GM18507 (cell line): ENCODE measurements around the gene HECW1.
"Not testable (repeated sequence)": the region's sequence is repeated elsewhere in the genome, so short reads cannot be mapped to it uniquely, and the experiment has no call there.

Experiments
- DNase-seq: peaks from one replicate; pipeline ENCODE4 v3.0.0; 2011; ENCODE audit warnings: low read depth; ENCODE audit not compliant: insufficient read length; ENCODE audit errors: extremely low spot score
- FAIRE-seq: peaks from 2 replicates; lab custom pipeline; 2011; peaks lifted over from hg19 to GRCh38; lab: Jason Lieb, UNC

HECW1 gene

DNA sequence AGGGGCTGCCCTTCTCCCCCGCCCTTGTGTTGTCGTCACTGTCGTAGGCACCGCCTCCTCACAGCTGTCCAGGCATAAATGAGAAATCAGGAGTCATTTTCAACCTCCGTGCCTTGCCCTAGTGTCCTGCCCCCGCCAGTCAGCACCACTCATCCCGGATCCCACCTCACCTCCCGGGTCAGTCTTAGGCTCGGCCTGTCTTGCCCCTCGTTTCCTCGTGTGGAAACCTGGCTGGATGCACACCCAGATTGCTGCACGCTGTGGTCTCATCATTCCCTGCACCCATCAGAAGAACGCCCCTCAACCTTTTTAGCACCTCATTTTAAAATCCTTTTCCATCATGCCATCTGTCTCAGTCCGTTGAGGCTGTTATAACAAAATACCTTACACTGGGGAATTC lies 213.1 kb downstream of the HECW1 start:
- FAIRE-seq: no peak
- no peak for DNase-seq

DNA sequence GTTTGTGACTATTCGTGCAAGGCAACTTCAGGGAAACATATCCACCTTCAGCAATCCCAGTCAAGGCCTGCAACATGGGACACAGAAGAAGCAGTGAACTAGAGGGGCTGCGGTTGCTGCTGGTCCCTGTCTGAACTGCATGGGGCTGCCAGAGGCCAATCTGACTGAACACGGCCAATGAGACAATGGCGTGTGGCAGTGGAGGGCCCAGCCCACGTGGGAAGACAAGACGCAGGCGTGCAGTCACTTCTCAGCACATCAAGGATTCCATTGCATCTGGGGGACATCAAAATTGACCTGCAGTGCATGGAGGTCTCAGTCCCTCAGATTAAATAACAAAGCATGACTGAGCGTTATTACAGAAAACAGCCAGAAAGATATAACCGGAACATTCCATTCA lies 215.9 kb downstream of the HECW1 start:
- DNase-seq (no peak), FAIRE-seq (no peak)

- DNase-seq (no peak), FAIRE-seq (no peak)
Observed at GRCh38 chr7:43328785-43329380, 216.4 kb downstream of the HECW1 start.

DNA sequence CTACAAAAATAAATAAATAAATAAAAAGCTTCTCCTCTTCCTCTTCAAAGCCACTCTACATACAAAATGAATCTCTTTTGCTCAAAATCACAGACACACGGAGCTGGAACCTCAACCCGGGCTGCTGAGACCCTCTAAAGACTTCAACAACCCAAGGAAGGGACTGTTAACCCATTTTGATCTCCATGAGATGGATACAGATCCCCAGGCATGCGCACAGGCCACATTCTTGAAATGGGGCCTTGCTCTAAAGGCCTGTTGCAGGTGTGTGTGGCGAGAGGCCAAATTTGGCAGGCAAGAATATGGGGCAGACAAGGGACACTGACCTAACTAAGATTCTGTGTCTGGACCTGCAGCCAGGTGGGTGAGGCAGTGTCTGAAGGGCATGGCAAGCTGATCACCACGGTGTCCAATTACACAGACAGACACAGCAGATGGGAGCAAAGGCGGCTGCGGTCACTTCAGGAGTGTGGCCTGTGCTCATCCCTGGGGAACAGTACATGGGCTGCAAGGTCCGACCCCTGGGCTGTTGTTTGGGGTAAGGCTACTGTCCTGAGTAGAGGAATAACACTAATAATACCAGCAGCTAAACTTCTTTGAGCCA lies 219.8 kb downstream of the HECW1 start:
- FAIRE-seq (no peak), DNase-seq (no peak)

DNA sequence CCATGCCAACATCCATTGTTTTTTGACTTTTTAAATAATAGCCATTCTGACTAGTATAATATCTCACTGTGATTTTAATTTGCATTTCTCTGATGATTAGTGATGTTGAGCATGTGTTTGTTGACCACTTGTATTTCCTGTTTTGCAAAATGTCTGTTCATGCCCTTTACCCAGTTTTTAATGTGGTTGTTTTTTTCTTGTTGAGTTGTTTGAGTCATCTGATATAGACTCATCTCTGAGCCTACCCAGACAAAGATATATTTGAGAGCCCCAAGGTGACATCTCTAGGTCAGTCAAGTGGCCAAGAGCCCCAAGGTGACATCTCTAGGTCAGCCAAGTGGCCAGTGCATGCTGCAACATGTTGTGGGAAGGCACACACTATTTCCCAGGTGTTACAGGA lies 224.7 kb downstream of the HECW1 start:
- DNase-seq (no peak), FAIRE-seq (no peak)

GRCh38 chr7:43337811-43338210 lies 225.4 kb downstream of the HECW1 start:
- FAIRE-seq: no peak
- DNase-seq: no peak

GRCh38 chr7:43341132-43341531 lies 228.7 kb downstream of the HECW1 start:
- no peak for DNase-seq
- no peak for FAIRE-seq

DNA sequence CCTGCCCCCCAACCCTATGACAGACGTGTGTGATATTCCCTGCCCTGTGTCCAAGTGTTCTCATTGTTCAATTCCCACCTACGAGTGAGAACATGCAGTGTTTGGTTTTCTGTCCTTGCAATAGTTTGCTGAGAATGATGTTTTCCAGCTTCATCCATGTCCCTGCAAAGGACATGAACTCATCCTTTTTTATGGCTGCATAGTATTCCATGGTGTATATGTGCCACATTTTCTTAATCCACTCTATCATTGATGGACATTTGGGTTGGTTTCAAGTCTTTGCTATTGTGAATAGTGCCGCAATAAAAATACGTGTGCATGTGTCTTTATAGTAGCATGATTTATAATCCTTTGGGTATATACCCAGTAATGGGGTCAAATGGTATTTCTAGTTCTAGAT lies 231.0 kb downstream of the HECW1 start:
- FAIRE-seq, DNase-seq: not testable (repeated sequence)

DNA sequence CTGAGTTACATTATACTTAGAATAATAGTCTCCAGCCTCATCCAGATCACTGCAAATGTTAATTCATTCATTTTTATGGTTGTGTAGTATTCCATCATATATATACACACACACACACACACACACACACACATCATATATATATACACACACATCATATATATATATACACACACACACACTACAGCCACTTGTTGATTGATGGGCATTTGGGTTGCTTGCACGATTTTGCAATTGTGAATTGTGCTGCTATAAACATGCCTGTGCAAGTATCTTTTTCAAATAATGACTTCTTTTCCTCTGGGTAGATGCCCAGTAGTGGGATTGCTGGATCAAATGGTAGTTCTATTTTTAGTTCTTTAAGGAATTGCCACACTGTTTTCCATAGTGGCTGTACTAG lies 233.2 kb downstream of the HECW1 start:
- not testable (repeated sequence) for FAIRE-seq, DNase-seq

- DNase-seq: no peak
- FAIRE-seq: no peak
Observed at GRCh38 chr7:43351683-43352082, 239.2 kb downstream of the HECW1 start.

- DNase-seq (no peak), FAIRE-seq (no peak)
Observed at GRCh38 chr7:43353902-43354301, 241.5 kb downstream of the HECW1 start.

DNA sequence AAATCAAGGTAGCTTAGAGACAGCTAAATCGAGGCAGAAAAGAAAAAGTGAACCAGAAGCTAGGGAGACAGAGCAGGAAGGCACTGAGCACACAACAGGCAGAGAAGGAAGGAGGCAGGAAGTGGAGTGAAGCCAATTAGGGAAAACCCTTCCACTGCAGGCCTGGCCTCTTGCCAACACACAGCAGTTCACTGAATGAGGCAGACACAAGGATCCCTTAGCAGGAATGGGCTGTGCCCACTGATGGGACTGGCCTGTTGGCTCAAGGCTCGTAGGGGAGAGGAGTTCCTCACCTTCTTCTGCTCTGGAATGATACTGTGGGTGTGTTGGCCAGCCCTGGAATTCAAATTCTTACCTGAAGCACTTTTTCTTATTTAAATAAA lies 250.2 kb downstream of the HECW1 start:
- FAIRE-seq (no peak), DNase-seq (no peak)

DNA sequence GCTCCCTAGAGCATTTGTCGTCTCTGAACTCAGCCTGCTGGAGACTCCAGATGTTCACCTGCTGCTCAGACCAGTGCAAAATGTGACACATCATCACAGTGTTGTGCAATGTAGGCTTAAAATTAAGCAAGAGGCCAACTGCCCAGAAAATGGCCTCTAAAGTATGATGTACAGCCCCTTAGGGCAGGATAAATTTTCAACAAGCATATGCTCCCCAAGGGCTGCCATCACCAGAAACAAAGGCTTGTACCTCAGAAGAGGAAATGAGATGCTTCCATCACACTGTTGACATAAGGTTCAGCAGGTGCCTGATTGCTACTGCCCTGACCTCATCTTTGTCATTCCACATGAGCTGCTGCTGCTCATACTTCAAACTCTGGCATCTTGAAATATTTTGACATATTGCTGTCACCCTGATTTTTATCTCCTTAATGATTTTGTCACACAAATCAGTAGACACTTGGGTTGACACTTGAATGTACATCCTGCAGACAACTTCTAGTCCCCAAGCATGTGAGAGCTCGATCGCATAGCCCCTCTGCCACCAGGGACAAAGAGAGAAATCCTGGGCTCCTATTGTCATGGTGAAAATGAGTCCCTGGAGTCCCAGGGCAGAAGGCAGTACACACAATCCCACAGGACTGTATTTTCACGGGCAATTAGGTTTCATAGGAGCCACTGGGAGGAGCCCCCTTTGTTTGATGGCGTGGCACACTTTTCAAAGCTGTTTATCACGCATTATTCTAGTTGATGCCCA lies 250.8 kb downstream of the HECW1 start:
- FAIRE-seq (no peak), DNase-seq (no peak)

GRCh38 chr7:43364391-43364790 lies 251.9 kb downstream of the HECW1 start:
- no peak for FAIRE-seq
- no peak for DNase-seq

DNA sequence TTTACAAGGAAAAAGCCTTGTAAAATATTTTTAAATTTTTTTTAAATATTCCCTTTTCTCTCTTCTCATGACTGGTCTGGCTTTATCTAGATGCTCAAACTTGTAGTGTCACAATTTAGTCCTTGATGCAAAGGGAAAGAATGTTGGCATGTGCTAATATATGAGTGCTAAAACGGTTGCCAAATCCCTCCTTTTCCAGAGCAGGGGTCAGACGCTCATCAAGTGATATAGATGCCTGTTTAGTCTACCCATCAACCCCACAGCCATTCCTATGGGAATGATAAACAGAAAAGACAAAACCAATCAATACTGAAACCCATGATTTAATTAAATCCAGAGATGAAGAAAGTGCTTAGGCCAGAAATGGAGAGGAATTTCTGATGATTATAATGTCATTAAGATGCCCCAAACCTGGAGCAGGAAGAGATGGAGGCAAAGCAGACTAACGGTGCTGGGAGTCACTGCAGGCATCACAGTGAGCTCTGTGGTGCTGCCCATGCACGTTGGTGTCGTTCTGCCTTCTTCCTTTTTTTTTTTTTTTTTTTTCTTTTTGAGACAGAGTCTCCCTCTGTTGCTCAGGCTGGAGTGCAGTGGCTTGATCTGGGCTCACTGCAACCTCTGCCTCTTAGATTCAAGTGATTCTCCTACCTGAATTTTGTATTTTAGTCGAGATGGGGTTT lies 260.4 kb downstream of the HECW1 start:
- DNase-seq (no peak), FAIRE-seq (no peak)

DNA sequence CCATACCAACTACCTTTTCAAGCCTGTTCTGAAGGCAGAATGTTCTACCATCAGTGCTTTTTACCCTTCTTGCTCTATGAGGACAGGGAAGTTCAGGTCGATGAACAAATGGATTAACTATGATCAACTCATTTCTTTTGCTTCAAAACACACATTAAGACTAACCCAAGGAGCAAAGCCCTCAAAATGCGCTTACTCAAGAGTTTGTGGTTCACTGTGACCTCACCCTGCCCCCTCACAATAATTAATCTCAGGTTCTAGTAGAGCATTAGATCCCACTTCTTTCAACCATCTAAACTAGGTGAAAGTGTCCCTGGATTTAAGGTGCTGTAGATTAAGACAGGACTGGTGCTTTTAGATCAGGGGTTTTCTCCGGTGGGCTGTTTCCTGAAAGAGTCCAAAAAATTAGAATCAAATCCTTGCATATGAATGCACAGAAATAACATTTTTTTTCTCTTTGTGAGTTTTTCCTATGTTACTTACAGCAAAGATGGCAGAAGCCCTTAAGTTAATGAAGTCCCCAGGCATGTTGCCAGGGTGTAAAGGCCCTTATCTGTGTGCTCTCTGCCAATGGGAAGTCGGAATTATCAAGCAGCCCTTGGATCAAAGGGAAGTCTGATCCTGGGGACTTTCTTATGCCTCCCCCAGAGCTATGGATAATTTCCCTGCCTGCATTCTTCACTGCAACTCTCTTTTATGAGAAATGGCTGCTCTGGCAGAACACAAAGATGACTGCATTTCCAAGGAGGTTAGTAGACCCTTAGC lies 264.9 kb downstream of the HECW1 start:
- DNase-seq: no peak
- FAIRE-seq: no peak

- DNase-seq (no peak), FAIRE-seq (no peak)
Observed at GRCh38 chr7:43379210-43379609, 266.8 kb downstream of the HECW1 start.

DNA sequence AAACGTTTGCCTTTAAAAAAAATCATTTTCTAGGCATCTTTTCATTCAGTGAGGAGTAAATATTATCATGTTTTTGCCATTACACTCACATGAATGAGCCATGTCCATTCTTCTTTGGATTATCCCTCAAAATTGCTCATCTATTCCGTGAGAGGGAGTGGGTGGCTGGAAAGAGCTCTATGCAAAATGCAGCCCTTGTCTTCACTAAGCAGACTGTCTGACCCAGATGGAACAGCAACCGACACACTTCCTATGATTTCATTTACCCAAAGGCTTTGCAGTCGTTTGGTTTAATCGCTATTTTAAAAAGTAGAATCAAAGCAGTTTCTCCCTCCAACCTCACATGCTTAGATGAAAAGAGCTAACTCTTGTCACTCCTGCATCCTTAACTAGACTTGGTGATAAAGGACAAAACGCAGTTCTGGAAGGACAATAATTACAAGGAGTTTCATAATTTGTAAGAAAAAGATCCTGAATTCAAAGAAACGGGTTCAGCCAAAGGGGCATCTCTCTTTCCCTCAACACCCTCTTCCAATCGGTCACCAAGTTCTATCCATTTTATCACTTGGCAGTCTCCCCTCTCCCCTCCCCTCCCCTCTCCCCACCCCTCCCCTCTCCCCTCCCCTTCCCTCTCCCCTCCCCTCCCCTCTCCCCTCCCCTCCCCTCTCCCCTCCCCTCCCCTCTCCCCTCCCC lies 272.3 kb downstream of the HECW1 start:
- no peak for FAIRE-seq
- no peak for DNase-seq

GRCh38 chr7:43385309-43385680 lies 272.8 kb downstream of the HECW1 start:
- DNase-seq (no peak), FAIRE-seq (no peak)
